Measurements from ENCODE around the gene MAD1L1.

DNA sequence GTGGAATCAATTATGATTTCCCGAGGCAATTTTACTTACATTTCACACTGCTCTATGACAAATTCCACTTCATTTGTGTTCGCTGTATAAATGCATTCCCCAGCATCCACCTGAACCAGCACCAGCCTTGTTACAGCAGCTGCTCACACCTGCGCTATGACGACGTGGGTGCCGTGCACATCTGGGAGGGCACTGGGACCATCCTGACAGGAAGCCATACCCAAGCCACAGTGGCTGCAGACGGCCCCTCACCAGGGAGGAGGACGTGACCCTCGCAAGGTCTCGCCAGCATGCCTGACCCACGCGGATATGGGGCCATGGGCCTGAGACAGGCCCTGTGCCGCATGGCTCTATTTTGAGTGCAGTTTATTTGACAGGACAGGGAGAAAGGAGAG lies 201.3 kb downstream of the MAD1L1 start:
- TF ChIP-seq CTCF (conservative IDR thresholded peaks at IDR 0.05; ENCODE audit: low read length) (no peak), EZH2phosphoT487 (IDR thresholded peaks at IDR 0.05; ENCODE audit: borderline replicate concordance, low read depth, low read length) (no peak)

All from OCI-LY7 (cell line).